Activated CD4-positive, CD25-positive, alpha-beta regulatory T cell (primary cell): Measurements from ENCODE around the gene CAPRIN1.
"Not testable (repeated sequence)": the region's sequence is repeated elsewhere in the genome, so short reads cannot be mapped to it uniquely, and the experiment has no call there.

ENCODE experiments used
- DNase-seq, 4 experiments: peaks; one replicate each; lab custom pipeline; 2025; lab: John Stamatoyannopoulos, UW

CAPRIN1 gene

DNA sequence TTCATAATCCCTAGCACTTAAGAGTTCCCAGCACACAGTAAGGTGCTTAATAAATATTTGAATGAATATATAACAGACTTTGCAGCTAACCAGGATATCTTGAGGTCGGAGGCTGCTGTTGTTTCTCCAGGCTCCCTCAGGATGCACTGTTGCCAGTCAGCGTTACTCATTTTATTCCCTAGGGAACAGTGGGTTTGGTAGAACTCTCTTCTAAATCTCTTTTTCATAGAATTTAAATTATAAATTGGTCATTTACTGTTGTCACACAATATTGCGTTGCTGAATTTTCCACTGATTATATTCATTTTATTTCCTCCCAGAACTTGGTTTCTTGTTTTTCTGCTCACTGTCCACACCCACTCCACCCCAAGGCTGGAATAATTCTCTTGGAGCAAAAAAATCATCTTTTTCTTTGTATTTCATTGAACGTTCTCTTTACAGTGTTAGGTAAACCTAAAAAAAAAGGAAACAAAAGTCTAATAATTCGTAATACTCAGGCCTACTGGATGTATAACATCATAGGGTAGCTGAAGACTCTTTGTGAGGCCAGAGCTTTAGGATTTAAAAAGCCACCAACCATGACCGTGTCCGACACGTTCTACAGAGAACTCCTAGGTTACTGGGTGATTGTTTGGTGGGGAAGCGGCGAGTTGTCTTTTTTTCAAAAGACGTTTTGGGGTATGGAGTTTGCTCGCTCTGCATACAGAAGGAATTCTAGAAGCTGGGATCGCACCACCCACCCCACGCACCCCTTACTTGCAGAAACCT is 766 bp upstream of the CAPRIN1 start:
- DNase-seq, result no peak

DNA sequence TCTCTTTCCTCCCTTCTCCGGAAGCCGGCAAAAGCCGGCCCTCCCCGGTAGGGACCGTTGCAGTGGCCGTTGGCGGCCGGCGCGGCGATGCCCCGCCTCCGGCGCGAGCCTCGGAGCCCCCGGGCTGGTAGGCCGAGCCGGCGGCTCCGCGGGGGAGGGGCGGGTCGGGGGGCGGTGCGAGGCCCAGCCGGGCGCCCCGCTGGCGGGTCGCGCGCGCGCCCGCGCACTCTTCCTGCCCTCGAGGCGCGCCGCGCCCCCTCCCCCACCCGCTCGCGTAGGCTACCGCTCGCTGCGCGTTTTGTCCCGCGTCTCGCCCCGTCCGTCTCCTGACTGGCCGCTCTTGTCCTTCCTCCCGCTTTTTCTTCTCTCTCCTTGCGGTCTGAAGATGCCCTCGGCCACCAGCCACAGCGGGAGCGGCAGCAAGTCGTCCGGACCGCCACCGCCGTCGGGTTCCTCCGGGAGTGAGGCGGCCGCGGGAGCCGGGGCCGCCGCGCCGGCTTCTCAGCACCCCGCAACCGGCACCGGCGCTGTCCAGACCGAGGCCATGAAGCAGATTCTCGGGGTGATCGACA is 591 bp downstream of the CAPRIN1 start:
- peak; percentile 78 to 90 (median 86) for DNase-seq

DNA sequence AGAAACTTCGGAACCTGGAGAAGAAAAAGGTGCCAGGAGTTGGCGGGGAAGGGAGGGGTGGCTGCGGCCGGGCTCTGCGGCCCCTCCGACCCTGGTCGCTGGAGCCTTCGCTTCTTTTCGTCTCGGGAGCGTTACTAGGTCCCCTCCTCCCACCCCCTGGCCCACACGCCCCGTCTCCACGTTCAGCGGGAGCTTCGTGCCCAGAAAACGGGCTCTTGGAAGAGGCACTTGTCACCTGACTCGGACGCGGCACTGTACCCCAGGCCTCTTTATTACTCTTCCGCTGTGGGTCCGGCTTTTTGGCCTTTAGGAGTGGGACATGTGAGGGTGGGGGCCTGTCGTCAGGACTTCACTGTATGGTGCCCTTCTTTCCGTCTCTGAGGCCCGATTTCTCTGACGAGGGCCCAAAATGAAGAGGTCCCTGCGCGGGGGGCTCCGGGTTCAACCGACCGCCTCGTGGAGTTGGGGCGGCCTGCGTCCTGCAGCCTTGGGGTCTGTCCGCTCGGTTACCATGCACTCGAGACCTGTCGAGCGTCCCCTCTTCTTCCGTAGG is 1.2 kb downstream of the CAPRIN1 start:
- peak in 2 of 4 experiments; percentile 29 to 30 for DNase-seq

DNA sequence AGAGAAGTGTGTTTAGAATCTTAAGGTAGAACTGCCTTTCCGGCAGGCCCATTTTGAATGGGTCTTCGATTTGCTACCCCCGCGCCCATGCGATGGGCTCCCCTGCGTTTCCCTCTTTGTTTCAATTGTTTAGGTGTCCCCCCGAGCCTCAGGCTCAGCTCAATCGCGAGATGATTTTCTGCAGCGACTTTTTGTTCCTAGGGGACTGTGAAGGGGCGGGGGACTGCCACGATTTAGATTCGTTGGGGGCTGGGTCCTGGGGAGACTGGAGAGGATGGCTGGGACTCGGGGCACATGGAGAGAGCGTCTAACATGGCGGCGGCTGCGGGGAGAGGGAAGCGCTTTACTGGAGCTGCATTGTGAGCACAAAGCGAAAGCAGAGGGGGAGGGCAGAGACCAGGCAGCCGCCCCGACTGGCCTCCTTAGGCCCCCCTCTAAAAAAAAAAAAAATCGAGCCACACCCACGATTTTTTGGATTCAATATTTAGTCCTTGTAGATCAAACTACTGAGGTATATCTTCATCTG is 1.7 kb downstream of the CAPRIN1 start:
- DNase-seq, result peak; percentile 38 to 61 (median 48)

DNA sequence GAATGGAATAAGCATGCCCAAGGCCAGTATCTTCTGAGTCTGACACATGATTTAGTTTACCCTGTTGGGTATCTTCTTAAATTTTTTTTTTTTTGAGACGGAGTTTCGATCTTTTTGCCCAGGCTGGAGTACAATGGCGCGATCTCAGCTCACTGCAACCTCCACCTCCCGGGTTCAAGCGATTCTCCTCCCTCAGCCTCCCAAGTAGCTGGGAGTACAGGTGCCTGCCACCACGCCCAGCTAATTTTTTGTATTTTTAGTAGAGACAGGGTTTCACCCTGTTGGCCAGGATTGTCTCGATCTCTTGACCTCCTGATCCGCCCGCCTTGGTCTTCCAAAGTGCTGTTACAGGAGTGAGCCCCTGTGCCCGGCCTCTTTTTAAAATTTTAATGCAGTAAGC is 2.8 kb downstream of the CAPRIN1 start:
- not testable (repeated sequence) for DNase-seq

DNA sequence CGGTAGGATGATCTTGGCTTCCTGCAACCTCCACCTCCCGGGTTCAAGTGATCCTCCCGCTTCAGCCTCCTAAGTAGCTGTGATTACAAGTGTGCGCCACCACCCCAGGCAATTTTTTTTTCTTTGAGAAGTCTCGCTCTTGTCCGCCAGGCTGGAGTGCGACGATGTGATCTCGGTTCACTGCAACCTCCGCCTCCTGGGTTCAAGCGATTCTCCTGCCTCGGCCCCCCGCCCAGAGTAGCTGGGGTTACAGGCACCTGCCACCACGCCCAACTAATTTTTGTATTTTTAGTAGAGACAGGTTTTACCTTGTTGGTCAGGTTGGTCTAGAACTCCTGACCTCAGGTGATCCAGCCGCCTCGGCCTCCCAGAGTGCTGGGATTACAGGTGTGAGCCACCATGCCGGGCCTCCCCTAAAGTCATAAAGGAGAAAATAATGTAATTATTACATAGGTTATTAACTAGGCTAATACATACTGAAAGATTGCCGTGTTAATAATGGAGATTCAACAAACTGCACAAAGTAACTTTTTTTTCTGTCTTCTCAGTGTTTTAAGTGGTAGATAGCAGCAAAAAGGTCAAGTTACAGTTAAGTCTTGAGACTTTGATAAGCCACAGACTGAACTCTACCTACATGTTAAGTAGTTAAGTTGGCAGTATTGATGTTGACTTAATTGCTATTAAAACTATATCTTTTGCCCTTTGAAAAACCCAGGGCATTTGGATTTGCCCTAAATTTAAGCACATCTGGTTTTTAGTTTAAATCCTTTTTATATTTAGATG is 3.9 kb downstream of the CAPRIN1 start:
- no peak for DNase-seq

DNA sequence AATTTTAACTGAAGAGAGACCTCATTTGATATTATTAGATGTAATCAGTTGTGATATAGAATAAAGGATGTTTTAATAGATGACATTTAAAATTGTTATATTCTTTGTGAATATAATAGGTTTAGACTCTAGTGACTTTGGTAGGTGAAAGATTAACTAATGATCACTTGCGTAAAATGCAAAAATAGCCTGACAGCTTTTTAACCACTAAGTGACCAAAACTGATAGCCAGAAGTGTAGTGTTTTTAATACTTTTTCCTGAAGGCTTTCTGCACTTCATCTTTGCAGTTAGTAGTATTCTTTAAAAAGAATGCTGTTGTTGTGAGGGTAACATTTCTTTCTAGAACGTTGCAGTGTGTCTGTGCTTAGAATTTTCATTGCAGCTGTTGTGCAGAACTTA is 5.1 kb downstream of the CAPRIN1 start:
- no peak for DNase-seq

DNA sequence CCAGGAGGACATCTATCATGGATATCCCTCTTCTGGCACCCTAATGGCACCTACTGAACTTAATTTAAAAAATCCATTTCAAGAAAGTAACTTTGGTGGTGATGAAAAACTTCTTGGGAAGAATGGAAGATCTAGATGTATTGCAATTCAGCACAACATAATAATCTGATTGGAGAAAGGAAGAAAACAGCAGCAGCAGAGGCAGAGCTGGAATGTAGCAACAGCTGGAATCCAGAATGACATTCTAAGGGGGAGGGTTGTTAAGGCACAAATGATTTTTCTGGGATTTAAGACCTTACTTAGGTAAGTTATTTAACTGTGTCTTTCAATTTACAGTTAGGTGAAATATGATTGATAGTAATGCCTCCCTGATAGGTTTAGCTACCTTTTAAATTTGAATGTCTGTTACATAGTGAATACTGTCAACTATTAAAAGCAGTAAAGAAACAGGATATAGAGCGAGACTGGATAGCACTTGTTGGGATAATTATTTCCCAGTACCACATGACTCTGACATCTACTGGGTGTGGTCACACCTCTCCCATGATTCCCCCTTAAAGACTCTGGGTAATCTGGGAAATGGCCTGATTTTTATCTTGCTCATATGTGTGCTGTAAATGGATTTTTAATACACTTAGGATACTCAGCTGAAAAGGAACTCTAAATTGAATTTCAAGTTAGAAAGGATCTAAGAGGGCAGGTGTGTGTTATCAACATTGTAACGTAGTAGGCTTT is 11.7 kb downstream of the CAPRIN1 start:
- DNase-seq, result no peak

DNA sequence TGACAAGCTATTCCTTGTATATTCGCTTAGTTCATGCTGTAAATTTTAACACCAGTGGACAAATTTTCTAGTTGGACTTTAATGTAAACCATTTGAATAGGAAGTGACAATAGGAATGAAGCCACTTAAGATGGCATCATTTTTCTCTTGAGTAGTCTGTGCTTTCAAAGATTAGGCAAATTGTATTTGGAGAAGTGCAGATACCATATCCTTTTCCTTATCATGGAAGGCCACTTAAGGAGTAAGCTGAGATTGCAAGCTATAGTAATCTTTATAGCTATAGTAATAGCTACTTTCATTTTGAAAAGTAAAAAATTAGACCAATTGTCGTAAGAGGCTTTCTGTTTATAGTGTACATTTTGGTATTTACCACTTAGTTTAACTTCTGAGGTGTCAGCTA is 12.8 kb downstream of the CAPRIN1 start:
- no peak for DNase-seq

DNA sequence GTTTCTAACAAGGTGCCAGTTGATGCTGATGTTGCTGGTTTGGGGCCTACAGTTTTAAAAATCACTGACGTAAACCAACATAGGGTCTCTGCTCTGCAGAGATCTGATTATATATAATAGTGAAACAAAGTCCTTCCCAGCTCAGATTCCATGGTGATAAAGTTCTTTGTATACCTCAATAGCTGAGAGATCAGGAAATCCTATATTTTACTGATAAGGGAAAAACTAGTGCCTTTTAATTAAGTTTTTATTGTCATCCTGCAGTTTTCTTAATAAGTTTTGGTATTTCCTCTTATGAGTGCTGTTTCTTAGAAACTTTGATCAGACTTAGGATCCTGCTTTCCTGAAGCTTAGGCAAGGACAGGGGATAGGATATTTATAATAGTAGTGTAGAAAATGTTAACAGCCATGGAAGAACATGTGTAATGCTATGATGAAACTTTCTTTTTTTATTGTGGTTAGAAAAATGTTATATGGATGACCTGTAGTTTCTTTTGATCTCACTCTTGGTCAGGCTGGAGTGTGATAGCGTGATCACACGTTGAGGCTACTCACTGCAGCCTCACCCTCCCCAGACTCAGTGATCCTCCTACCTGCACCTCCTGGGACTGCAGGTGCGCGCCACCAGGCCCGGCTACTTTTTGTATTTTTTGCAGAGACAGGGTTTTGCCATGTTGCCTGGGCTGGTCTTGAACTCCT is 14.1 kb downstream of the CAPRIN1 start:
- DNase-seq, result peak in 1 of 4 experiments; percentile 3

DNA sequence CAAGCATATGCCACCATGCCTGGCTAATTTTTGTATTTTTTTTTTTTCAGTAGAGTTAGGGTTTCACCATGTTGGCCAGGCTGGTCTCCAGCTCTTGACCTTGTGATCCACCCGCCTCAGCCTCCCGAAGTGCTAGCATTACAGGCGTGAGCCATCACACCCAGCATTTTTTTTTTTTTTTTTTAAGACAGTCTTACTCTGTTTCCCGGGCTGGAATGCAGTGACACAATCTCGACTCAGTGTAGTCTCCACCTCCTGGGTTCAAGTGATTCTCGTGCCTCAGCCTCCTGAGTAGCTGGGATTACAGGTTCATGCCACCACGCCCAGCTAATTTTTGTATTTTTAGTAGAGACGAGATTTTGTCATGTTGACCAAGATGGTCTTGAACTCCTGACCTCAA is 15.2 kb downstream of the CAPRIN1 start:
- DNase-seq, result not testable (repeated sequence)

DNA sequence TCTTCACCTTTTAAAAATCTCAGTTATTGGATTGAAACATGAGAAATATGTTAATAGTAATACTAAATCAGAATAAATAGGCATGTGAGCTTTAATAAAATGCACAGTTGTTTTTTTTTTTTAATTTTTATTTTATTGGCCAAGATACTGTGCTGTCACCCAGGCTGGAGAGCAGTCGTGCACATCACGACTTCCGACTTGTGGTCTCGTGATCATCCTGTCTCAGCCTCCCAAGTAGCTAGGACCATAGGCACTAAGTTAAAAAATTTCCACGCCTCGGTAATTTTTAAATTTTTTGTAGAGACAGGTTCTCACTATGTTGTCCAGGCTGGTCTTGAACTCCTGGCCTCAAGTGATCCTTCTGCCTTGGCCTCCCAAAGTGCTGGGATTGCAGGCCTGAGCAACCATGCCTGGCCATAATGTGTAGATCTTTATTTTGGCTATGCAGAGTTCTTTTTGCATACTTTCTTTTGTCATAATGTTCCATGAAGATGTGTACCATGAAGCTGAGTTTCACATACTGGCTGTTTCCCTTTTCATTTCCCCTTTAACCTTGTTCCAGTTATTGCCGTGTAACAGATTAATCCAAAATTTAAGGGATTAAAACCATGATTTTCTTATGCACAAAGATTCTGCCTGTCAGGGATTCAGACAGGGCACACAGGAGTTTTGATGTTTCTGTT is 16.0 kb downstream of the CAPRIN1 start:
- DNase-seq, result no peak

DNA sequence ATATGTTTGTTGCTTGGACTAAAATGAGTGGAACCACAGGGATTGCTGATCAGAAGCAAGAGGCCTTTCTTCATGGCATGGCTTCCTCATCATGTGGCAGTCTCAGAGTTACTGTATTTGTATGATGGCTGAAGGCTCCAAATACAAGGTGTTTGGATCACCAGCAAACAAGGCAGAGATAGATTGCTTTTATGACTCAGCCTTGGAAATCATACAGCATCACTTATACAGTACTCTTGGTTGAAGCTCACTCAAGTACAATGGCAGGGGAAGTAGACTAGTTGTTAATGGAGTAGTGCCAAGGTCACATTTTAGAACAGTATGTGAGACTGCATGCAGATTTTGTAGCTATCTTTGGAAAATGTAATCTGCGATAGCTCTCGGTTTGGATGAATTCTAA is 16.6 kb downstream of the CAPRIN1 start:
- no peak for DNase-seq

DNA sequence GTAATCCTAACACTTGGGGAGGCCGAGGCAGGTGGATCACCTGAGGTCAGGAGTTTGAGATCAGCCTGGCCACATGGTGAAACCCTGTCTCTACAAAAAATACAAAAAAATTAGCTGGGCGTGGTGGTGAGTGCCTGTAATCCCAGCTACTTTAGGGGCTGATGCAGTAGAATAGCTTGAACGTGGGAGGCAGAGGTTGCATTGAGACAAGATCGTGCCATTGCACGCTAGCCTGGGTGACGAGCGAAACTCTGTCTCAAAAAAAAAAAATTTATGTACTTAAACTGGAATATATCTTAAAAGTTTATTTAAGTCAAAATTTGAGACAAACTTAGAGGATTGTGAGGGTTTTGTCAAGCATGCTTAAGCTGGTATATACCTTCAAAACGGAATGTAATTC is 19.8 kb downstream of the CAPRIN1 start:
- DNase-seq, result not testable (repeated sequence)

DNA sequence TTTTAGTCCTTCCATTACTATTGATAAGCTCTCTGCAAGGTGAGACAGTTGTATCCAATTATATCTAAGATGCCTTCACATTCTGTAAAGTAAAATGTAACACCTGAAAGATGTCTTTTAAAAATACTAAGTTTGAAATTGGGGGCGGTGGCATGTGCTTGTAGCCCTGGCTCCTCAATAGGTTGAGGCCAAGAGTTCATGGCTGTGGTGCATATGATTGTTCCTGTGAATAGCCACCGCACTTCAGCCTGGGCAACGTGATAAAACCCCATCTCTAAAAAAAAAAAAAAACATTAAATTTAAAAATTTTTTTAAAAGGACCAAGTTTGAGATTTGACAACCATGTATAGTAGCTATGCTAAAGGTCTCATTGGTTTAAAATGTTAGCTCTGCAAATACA is 20.5 kb downstream of the CAPRIN1 start:
- DNase-seq, result no peak

DNA sequence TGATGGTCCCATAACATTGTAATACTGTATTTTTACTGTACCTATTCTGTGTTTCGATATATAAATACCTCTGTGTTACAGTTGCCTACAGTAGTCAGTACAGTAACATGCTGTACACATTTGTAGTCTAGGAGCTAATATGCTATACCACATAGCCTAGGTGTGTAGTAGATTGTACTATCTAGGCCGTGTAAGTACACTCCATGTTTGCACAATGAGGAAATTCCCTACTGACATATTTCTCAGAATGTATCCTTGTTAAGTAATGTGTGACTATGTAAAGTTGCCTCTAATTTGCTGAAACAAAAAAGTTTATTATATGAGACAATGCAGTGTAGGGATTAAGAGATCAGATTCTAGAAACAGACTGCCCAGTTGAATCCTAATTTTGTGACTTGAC is 21.3 kb downstream of the CAPRIN1 start:
- DNase-seq, result no peak

DNA sequence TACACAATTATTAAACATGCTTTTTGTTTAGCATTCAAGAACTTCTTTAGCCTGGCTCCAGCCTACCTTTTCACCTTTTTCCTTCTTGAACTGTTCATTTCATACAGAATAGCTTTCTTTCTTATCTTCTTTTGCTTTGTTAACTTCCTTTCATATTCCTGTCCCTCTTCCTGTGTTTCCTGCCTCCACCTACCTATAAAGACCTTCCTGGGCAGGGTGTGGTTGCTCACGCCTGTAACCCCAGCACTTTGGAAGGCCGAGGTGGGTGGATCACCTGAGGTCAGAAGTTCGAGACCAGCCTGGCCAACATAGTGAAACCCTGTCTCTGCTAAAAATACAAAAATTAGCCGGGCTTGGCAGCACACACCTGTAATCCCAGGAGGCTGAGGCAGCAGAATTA is 22.9 kb downstream of the CAPRIN1 start:
- DNase-seq, result no peak

DNA sequence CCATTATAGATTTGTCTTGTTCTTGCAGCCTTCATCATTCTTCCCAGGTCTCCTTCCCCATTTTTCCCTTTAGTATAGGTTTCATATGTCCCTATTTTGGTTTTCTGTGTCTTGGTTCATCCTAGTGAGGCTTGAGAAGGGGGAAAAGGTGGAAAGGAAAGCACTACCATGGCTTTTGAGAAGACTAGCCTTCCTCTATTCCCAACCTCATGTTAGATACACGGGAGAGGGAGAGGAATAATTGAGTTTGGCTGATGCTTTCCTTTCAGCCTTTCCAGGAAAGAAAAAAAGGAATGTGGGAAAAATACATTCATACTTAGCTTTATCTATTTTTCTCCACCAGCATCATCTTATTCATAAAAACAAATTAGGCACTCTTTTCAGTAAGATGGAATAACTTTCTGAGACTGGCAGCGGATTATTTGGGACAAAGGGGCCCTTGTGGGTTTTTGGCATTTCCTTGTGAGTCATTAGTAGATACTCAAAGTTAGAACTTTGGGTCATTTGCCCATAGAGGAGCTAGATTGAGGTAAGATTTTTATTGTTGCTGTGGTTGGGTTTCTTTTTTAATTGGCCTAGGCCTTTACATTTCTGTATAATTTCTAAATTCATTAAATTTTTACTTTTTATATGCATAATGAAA is 23.8 kb downstream of the CAPRIN1 start:
- no peak for DNase-seq

DNA sequence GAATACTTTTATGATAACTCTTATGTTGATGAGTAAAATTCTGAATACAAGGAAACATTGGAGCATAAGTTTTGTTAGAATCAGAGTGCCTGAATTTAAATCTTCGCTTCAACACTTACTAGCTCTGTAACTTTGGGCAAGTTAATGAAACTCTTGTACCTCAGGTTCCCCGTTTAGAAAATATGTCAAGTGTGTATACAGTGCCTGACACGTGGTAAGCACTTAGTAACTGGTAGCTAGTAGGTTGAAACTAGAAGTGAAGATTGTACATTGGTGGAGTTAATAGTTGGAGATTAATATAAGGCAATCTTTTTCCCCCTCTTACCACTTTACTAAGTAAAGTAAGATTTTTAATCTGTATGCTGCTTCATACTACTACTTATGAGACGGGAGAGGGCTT is 29.1 kb downstream of the CAPRIN1 start:
- DNase-seq, result no peak

DNA sequence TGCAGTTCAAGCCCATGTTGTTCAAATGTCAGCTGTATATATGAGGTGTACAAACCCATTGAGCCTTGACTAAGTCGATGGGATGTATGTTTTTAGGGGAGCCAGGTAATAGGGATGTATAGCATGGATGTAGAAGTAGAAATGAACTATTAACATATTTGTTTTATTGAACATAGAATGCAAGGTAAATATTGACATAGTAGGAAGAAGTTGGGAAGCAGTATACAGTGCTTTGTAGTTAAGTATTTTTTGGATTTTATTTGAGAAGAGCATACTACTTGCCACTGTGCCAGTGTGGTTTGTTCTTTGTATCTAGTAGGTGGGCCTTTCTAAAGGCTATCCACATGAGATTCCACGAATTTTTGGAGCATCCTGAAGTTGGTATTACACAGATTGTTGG is 33.1 kb downstream of the CAPRIN1 start:
- no peak for DNase-seq
